GM18508 (cell line): ENCODE data around the gene HECTD2.
"Not testable (repeated sequence)": the region's sequence is repeated elsewhere in the genome, so short reads cannot be mapped to it uniquely, and the experiment has no call there.

Experiments used
- ATAC-seq: cut with Tn5 transposase; IDR thresholded peaks from one replicate; pipeline ENCODE4 v1.9.1; 2021; ENCODE audit warnings: moderate number of reproducible peaks; ENCODE audit not compliant: insufficient read depth, unreplicated experiment

The HECTD2 gene

DNA sequence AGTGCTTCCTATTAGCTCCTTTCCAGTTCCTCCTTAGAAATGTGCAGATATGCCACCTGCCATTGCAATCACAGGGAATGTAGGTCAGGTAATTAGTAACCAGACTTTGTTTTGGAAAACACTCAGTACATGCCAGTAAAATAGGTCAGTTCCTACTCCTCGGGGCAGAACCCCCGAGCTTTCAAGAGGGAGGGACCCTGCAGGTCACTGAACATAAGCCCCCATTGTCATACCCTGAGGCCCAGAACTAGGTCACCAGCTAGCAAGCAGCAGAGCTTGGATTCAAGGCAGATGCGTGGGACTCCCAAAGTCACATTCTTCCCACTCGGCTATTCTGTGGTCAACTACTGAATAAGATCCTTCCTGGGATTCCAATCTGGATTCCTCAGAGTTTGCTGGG lies 117.9 kb downstream of the HECTD2 start:
- no peak for ATAC-seq

GRCh38 chr10:91528768-91529167 lies 118.6 kb downstream of the HECTD2 start:
- no peak for ATAC-seq

DNA sequence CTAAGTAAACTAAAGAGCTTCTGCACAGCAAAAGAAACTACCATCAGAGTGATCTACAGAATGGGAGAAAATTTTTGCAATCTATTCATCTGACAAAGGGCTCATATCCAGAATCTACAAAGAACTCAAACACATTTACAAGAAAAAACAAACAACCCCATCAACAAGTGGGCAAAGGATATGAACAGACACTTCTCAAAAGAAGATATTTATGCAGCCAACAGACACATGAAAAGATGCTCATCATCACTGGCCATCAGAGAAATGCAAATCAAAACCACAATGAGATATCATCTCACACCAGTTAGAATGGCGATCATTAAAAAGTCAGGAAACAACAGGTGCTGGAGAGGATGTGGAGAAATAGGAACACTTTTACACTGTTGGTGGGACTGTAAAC lies 124.6 kb downstream of the HECTD2 start:
- not testable (repeated sequence) for ATAC-seq

DNA sequence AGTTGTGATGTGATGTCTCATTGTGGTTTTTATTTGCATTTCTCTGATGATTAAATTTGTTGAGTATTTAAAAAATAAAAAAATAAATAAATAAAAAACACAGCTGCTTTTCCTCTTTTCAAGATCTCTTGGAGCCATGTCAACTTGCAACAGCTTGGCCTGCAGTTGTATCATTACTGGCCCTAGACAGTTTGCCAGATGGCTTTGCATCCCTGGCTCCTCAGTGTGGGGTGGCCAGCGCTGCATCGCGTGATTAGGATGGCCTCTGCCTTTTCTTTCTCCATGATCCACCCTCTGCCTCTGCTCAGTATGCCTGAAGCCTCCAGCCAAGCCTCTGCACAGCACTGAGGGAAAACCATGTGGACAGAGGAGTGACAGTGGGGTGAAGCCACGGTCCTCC lies 126.0 kb downstream of the HECTD2 start:
- no peak for ATAC-seq

DNA sequence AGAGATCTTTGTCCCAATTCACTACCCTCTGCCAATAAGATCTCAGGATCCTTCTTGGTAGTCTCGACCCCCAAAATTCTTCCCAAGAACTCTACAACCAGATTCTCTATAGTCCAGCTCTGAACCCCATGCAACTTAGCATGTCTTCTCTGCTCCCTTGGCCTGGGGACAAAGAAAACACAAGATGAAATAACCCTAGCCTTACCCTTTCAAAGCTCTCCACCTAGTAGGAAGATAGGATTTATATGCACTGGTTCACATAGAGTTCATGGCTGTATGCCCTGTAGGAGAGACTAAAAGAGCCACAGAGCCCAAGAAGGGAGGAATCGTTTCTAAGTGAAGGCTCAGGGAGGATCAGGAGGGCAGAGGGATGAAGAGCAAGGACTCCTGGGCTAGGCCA lies 126.6 kb downstream of the HECTD2 start:
- ATAC-seq: no peak

GRCh38 chr10:91537614-91538383 lies 127.7 kb downstream of the HECTD2 start:
- ATAC-seq: no peak

GRCh38 chr10:91539930-91540329 lies 129.8 kb downstream of the HECTD2 start:
- no peak for ATAC-seq

DNA sequence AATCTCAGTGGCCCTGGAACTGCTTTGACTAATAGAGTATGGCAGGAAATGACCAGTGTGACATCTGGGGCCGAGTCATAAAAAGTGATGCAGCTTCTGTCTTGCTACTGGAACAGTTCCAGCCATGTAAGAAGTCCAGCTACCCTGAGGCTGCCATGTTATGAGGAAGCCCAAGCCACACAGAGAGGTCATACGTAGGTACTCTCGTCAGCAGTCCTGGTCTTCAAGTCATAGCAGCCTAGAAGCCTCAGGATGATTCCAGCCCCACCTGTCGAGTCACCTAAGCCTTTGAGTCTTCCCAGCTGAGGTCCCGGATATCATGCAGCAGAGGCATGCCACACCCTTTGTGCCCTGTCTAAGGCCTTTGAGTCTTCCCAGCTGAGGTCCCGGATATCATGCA lies 130.6 kb downstream of the HECTD2 start:
- ATAC-seq: no peak

DNA sequence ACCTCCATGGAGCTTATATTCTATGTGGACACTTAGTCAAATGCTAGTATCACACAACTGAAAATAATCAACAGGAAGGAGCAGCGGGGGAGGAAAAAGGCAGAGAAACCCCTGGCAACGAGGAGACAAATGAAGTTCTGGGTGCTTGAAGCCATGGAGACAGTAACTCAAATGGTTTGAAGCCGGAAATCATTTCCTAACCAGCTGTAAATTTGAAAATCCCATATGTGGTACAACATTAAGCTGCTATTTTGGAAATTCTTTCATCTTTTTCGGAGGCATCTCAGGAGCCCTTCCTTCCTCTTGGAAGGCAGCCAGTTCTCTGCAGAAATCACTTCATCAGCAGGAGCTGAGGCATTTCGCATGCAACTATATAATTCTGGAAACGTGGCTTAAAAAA lies 131.3 kb downstream of the HECTD2 start:
- no peak for ATAC-seq

DNA sequence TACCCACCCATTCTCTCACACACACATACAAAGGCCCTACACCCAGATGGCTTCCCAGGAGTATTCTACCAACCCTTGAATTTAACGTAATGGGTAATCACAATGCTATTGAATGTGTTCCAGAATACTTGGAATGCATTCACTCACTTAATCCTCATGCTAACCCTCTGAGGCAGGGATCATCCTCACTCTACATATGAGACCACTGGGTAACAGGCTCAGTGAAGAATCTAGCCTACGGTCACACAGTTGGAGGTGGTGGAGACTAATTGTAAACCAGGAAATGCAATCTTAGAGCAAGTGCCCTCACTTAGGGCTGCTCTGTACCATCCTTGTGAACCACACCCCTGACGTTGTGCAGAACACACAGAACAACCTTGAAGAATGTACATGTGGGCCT lies 135.2 kb downstream of the HECTD2 start:
- ATAC-seq: no peak

- ATAC-seq: no peak
Measured at GRCh38 chr10:91545838-91546237, 135.7 kb downstream of the HECTD2 start.

DNA sequence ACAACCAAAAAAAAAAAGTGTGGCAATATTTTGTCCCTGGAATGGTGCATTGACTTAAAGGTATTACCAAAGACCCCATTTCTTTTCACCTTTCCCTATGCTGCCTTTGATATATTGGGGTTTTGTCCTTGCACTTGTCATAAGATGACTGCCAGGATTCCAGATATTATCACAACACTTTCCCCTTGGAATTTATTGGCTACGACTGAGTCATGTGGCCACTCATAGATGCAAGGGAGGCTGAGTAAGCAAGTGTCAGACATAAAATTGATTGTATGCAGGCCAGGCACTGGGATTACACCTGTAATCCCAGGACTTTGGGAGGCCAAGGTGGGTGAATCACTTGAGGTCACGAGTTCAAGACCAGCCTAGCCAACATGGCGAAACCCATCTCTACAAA lies 139.1 kb downstream of the HECTD2 start:
- no peak for ATAC-seq

GRCh38 chr10:91550021-91550420 lies 139.9 kb downstream of the HECTD2 start:
- no peak for ATAC-seq

DNA sequence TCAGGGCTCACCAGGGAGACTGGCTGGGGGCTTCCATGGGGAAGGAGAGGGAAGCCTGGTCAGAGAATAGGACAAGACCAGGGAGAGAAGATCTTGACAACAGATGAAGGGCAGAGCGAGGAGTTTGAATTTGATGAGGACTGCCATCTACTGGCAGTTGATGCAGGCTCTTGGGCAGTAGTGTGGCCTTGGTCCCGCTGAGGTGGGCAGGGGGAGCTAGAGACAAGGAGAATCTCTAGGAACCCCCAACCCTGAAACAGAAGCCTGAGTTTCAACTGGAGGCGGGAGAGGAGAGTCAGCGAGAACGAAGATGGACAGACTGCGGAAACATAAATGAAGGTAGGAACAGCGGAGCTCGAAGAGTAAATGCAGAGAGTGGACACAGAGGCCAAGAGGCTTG lies 141.7 kb downstream of the HECTD2 start:
- ATAC-seq: no peak

DNA sequence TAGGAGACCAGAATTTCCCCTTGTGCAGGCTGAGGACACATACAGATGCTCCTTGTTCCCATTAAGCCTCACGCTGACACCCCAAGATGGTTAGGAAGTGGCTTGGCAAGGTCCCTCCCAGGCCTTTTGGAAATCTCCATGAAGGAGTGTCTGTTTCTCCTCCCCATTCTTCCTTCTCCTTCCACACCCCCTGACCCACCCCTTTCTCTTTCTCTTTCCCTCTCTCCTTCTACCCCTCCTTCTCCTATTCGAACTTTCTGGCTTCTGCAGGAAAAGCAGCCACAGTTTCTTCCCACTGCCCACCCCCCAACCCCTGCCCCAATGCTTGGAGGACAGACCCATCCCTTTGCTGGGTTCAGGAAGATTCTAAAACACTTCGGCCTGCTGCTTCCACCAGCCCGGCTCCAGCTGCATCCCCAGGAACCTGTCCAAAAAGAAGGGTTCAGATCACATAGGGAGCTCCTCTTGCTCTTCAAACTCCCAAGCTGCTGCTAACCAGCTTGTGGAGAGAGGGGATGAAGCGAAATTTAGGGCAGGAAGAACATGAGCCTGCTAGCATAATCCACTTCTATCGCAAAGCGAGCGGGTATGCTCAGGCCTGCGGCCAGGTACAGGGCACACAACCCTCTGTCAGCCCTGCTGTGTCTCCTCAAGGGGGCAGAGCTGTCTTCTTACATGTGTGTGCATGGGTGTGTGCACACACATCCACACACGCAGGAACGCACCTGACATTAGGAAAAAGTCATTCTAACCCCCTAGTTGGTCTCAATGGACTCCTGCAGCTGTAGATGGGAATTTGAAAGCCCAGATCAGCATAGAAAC lies 142.3 kb downstream of the HECTD2 start:
- ATAC-seq: no peak

GRCh38 chr10:91555455-91555854 lies 145.3 kb downstream of the HECTD2 start:
- no peak for ATAC-seq

- no peak for ATAC-seq
Measured at GRCh38 chr10:91556691-91557566, 146.8 kb downstream of the HECTD2 start.

GRCh38 chr10:91557651-91558111 lies 147.5 kb downstream of the HECTD2 start:
- no peak for ATAC-seq

DNA sequence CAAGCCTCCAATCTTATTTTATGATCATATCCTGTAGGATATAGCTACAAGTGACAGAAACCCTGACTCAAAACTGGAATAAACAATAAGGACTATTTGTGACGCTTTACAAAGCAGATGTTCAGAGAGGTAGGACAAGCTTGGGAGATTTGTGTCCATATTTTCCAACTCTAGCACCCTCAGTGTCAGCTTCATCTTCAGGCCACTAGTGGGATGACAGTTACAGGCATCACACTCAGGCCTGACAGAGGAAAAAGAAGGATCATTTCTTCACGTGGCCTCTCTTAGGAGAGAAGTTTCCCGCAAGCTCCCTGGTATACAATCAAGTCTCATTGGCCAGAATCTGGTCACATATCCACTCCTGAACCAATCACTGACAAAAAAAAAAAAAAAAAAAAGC lies 148.3 kb downstream of the HECTD2 start:
- ATAC-seq: no peak

DNA sequence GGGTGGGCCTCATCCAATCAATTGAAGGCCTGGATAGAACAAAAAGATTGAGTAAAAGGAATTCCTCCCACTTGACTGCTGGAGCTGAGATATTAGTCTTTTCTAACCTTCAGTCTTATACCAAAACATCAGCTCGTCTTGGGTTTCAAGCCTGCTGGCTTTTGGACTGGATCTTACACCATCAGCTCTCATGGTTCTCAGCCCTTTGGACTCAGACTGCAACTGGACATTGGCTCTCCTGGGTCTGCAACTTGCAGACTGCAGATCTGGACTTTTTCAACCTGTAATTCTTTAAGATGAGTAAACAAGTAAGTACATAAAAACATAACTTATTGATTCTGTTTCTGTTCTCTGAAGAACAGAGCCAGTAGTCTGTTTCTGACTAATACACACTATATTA lies 149.0 kb downstream of the HECTD2 start:
- no peak for ATAC-seq

DNA sequence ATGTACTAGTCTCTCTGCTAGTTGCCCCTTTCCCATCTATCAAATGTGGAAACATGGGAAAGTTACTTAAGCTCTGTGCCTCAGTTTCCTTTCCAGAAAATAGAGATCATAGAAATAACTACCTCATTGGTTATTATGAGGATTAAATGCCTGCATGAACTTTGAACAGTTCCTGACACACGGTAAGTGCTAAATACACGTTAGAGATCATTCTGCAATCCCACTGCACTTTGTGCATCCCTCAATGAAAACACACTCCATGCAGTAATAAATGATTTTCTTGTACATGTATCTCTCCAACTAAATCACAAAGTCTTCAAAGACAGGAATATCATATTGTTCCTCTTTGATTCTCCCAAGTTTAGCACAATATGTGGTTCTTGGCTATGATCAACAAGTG lies 149.6 kb downstream of the HECTD2 start:
- ATAC-seq: no peak
